ENCODE measurements around the gene LTA.

Gene LTA

GRCh38 chr6:31617010-31617409 lies 44.9 kb downstream of the LTA start:
- TF ChIP-seq GABPA (IDR thresholded peaks at IDR 0.05; ENCODE audit: low read depth) (no peak), POLR2AphosphoS5 (IDR thresholded peaks at IDR 0.05; ENCODE audit: low read depth) (no peak), SPI1 (IDR thresholded peaks at IDR 0.05; ENCODE audit: borderline replicate concordance, low read depth) (no peak), CTCF (IDR thresholded peaks at IDR 0.05; ENCODE audit: insufficient read depth, low read length) (no peak), REST (IDR thresholded peaks at IDR 0.05; ENCODE audit: insufficient replicate concordance, low read depth) (no peak)
- DNase-seq (ENCODE audit: low read depth in 1 of 2, low spot score in 1 of 2), result no peak
- no peaks in the 10 kb centered on the region for H3K27me3 ChIP-seq (ENCODE audit: insufficient read depth, poor library complexity, severe bottlenecking)
- H3K27ac ChIP-seq (replicated peaks), result peak overlapping the region; percentile 92
- H3K4me3 ChIP-seq (replicated peaks; ENCODE audit: insufficient read depth, low read length), result peak overlapping the region; percentile 54

- peak; percentile 91 for TF ChIP-seq POLR2AphosphoS5 (IDR thresholded peaks at IDR 0.05; ENCODE audit: low read depth)
- peak; percentile 46 for TF ChIP-seq REST (IDR thresholded peaks at IDR 0.05; ENCODE audit: insufficient replicate concordance, low read depth)
- TF ChIP-seq GABPA (IDR thresholded peaks at IDR 0.05; ENCODE audit: low read depth), result no peak
- H3K27me3 ChIP-seq (ENCODE audit: insufficient read depth, poor library complexity, severe bottlenecking), result no peaks in the 10 kb centered on the region
- peak; percentile 98 to 99 for DNase-seq (ENCODE audit: low read depth in 1 of 2, low spot score in 1 of 2)
- peak overlapping the region; percentile 96 for H3K27ac ChIP-seq (replicated peaks)
- peak overlapping the region; percentile 49 for H3K4me3 ChIP-seq (replicated peaks; ENCODE audit: insufficient read depth, low read length)
Observed at GRCh38 chr6:31619805-31620585, 47.9 kb downstream of the LTA start.

- DNase-seq (ENCODE audit: low read depth in 1 of 2, low spot score in 1 of 2), result peak; percentile 74 to 76
- TF ChIP-seq SPI1 (IDR thresholded peaks at IDR 0.05; ENCODE audit: borderline replicate concordance, low read depth) (no peak), REST (IDR thresholded peaks at IDR 0.05; ENCODE audit: insufficient replicate concordance, low read depth) (peak; percentile 71)
- H3K27me3 ChIP-seq (ENCODE audit: insufficient read depth, poor library complexity, severe bottlenecking), result no peaks in the 10 kb centered on the region
- peak within 1 kb of the TSS; percentile 97 for H3K27ac ChIP-seq (replicated peaks)
- H3K4me3 ChIP-seq (replicated peaks; ENCODE audit: insufficient read depth, low read length), result peak within 1 kb of the TSS; percentile 83
Observed at GRCh38 chr6:31620586-31621319, 48.7 kb downstream of the LTA start, which contains the start of gene PRRC2A. TSS of gene PRRC2A (plus strand) at chr6:31620715. CDS start at chr6:31622790, 2,075 bp downstream.

All from HL-60 (cell line).